PC-3 (cell line): ENCODE measurements around the gene NEAT1. TPM values are rescaled to one million over a fixed set of nuclear protein-coding genes. Genes with fewer than 3 reads are reported as not detected.

ENCODE experiments used
- ATAC-seq: fragments of 200-7000 bp; cut with Tn5 transposase; 2 replicates; pipeline ENCODE4 v1.9.1; 2020; ENCODE audit warnings: mild to moderate bottlenecking, moderate library complexity
- BruUV-seq: library from RNA; stranded (reverse); fragments of 400-500 nt; replicated peaks from 2 replicates; lab custom pipeline; 2021; lab: Mats Ljungman, UMichigan
- CTCF ChIA-PET: fragments of 300-600 bp; sonication (Branson Sonifier 250); formaldehyde crosslinking; loops from one replicate; lab custom pipeline; 2022; ENCODE audit warnings: antibody characterized with exemption; lab: Charles Lee
- POLR2A ChIA-PET: fragments of 300-600 bp; sonication (Branson Sonifier 250); formaldehyde crosslinking; loops from one replicate; lab custom pipeline; 2022; ENCODE audit warnings: antibody characterized with exemption; ENCODE audit not compliant: unreplicated experiment; lab: Charles Lee
- DNase-seq: peaks from one replicate; pipeline ENCODE4 v3.0.0-alpha.2; 2015
- H2AFZ ChIP-seq: fragments of 300-600 bp; sonication (generic); 2 replicates; pipeline ENCODE4 v1.6.0; 2016; ENCODE audit warnings: antibody characterized with exemption, low read length
- H3F3A ChIP-seq: fragments of 300-600 bp; sonication (generic); one replicate; pipeline ENCODE4 v1.6.0; 2017; ENCODE audit warnings: antibody characterized with exemption, low read length, control low read depth, mild to moderate bottlenecking; ENCODE audit not compliant: unreplicated experiment
- H3K27ac ChIP-seq: fragments of 300-600 bp; sonication (generic); 2 replicates; pipeline ENCODE4 v1.5.1; 2016; ENCODE audit warnings: mild to moderate bottlenecking, low read length
- H3K27me3 ChIP-seq: fragments of 300-600 bp; sonication (generic); 2 replicates; pipeline ENCODE4 v1.6.1; 2016; ENCODE audit warnings: low read length, mixed read lengths
- H3K36me3 ChIP-seq: fragments of 300-600 bp; sonication (generic); 2 replicates; pipeline ENCODE4 v1.6.1; 2016; ENCODE audit warnings: low read depth, mixed run types, low read length, mixed read lengths
- H3K4me1 ChIP-seq: fragments of 300-600 bp; sonication (generic); 2 replicates; pipeline ENCODE4 v1.5.1; 2016; ENCODE audit warnings: low read length; ENCODE audit not compliant: insufficient read depth
- H3K4me2 ChIP-seq: fragments of 300-600 bp; sonication (generic); 2 replicates; pipeline ENCODE4 v1.6.0; 2016; ENCODE audit warnings: low read length
- H3K4me3 ChIP-seq: fragments of 300-600 bp; sonication (generic); 2 replicates; pipeline ENCODE4 v1.5.1; 2016; ENCODE audit warnings: mild to moderate bottlenecking, low read length, mixed read lengths
- H3K79me2 ChIP-seq: fragments of 300-600 bp; sonication (generic); 2 replicates; pipeline ENCODE4 v1.6.1; 2017; ENCODE audit warnings: low read length, mixed read lengths
- H3K9ac ChIP-seq: fragments of 300-600 bp; sonication (generic); 2 replicates; pipeline ENCODE4 v1.6.0; 2016; ENCODE audit warnings: mild to moderate bottlenecking, low read length
- H3K9me2 ChIP-seq: fragments of 300-600 bp; sonication (generic); replicated peaks from 2 replicates; pipeline ENCODE4 v1.6.1; 2016; ENCODE audit warnings: mixed run types, low read length, mixed read lengths
- H3K9me3 ChIP-seq: fragments of 300-600 bp; sonication (generic); 2 replicates; pipeline ENCODE4 v1.6.1; 2016; ENCODE audit warnings: low read length, mixed read lengths
- H4K20me1 ChIP-seq: fragments of 300-600 bp; sonication (generic); 2 replicates; pipeline ENCODE4 v1.6.1; 2016; ENCODE audit warnings: low read length, mixed read lengths
- CTCF ChIP-seq: fragments of 300-600 bp; sonication (generic); conservative IDR thresholded peaks from 2 replicates; pipeline ENCODE4 v1.5.1; 2017; ENCODE audit warnings: antibody characterized with exemption, low read depth, mild to moderate bottlenecking, low read length
- EZH2 ChIP-seq: fragments of 300-600 bp; sonication (generic); IDR thresholded peaks from one replicate; pipeline ENCODE4 v1.6.1; 2017; ENCODE audit warnings: antibody characterized with exemption, mild to moderate bottlenecking, low read length; ENCODE audit not compliant: unreplicated experiment
- EZH2phosphoT487 ChIP-seq: fragments of 300-600 bp; sonication (generic); IDR thresholded peaks from 2 replicates; pipeline ENCODE4 v1.6.1; 2018; ENCODE audit warnings: mild to moderate bottlenecking, antibody characterized with exemption, low read length, borderline replicate concordance
- intact Hi-C: fragments of 100-400 bp; cut with micrococcal nuclease; formaldehyde crosslinking; loops from 2 replicates; pipeline ENCODE4 v1.9.0; 2023
- total RNA-seq: library from RNA; depleted of rRNA; stranded (reverse); fragments of >200 nt; gene quantifications from 2 replicates; pipeline ENCODE4 v1.2.3, GENCODE V29; 2014

The NEAT1 gene
- total RNA-seq, 1 experiment from 2014 or later, result 47.9 TPM

GRCh38 chr11:65426839-65427690, 4.5 kb downstream of the NEAT1 start:
- intact Hi-C loops, result no loop called here
- ChIA-PET CTCF (no interaction called here), POLR2A (no interaction called here)
- H3K36me3 ChIP-seq, result peaks cover 37% of the 10 kb centered on the region
- H3K27me3 ChIP-seq, result no peaks in the 10 kb centered on the region
- H3K27ac ChIP-seq, result peak overlapping the region; percentile 99
- no peak overlapping the region for H2AFZ ChIP-seq
- peaks cover 81% of the 10 kb centered on the region for H4K20me1 ChIP-seq
- H3K79me2 ChIP-seq, result peaks cover 97% of the 10 kb centered on the region
- no peaks in the 10 kb centered on the region for H3K9me3 ChIP-seq
- ATAC-seq (peak; percentile 4), DNase-seq (peak; percentile 57)
- H3K9me2 ChIP-seq, result no peaks in the 10 kb centered on the region
- peaks cover 82% of the 10 kb centered on the region for H3F3A ChIP-seq
- no peak for TF ChIP-seq EZH2phosphoT487
- no peak for TF ChIP-seq EZH2
- peak overlapping the region; percentile 97 for H3K9ac ChIP-seq
- H3K4me1 ChIP-seq, result peaks cover 22% of the 10 kb centered on the region
- no TSS peak for BruUV-seq
- H3K4me3 ChIP-seq, result peak overlapping the region; percentile 93
- peak overlapping the region; percentile 97 for H3K4me2 ChIP-seq

GRCh38 chr11:65427691-65428577, 5.3 kb downstream of the NEAT1 start:
- H3K36me3 ChIP-seq, result peaks cover 36% of the 10 kb centered on the region
- peaks cover 96% of the 10 kb centered on the region for H3K79me2 ChIP-seq
- intact Hi-C loops, result no loop called here
- H4K20me1 ChIP-seq, result peaks cover 83% of the 10 kb centered on the region
- BruUV-seq, result no TSS peak
- no peak overlapping the region for H3K9ac ChIP-seq
- peak; percentile 50 for DNase-seq
- no peaks in the 10 kb centered on the region for H3K27me3 ChIP-seq
- H3K4me2 ChIP-seq, result peak overlapping the region; percentile 97
- peak overlapping the region; percentile 99 for H3K27ac ChIP-seq
- H2AFZ ChIP-seq, result no peak overlapping the region
- H3F3A ChIP-seq, result peaks cover 89% of the 10 kb centered on the region
- H3K9me3 ChIP-seq, result no peaks in the 10 kb centered on the region
- peak; percentile 9 for ATAC-seq
- no peaks in the 10 kb centered on the region for H3K9me2 ChIP-seq
- H3K4me1 ChIP-seq, result peaks cover 22% of the 10 kb centered on the region
- CTCF ChIA-PET, result no interaction called here
- POLR2A ChIA-PET, result interaction anchor here (0.9 kb wide), 1 partner anchor 79 kb away, joined by 4 read pairs; no protein-coding TSS in a partner anchor
- peak overlapping the region; percentile 93; the same call in 1 of the 2 replicates for H3K4me3 ChIP-seq
- TF ChIP-seq CTCF (no peak), EZH2phosphoT487 (no peak), EZH2 (no peak)

- Histone ChIP-seq H3K9me3 (no peaks in the 10 kb centered on the region), H3K27me3 (no peaks in the 10 kb centered on the region), H3K4me3 (peak overlapping the region; percentile 93; the same call in 1 of the 2 replicates), H2AFZ (no peak overlapping the region), H4K20me1 (peaks cover 76% of the 10 kb centered on the region), H3K36me3 (peaks cover 29% of the 10 kb centered on the region), H3F3A (peaks cover 87% of the 10 kb centered on the region), H3K4me2 (peak overlapping the region; percentile 97), H3K27ac (peak overlapping the region; percentile 99; the same call in 1 of the 2 replicates), H3K4me1 (peaks cover 22% of the 10 kb centered on the region), H3K9ac (no peak overlapping the region), H3K79me2 (peaks cover 94% of the 10 kb centered on the region), H3K9me2 (no peaks in the 10 kb centered on the region)
- no peak for TF ChIP-seq EZH2
- no peak for TF ChIP-seq CTCF
- TF ChIP-seq EZH2phosphoT487, result no peak
- ChIA-PET POLR2A (interaction anchor here (0.9 kb wide), 1 partner anchor 79 kb away, joined by 4 read pairs; no protein-coding TSS in a partner anchor), CTCF (no interaction called here)
- peak; percentile 2; the same call in 1 of the 2 replicates for ATAC-seq
- no peak for DNase-seq
- intact Hi-C loops, result no loop called here
- no TSS peak for BruUV-seq
These were observed 6.0 kb downstream of the NEAT1 start for GRCh38 chr11:65428578-65429067.
